Fibroblast of peridontal ligament (primary cell): ENCODE data around the gene TANGO2.

Source experiments
- DNase-seq: peaks from one replicate; pipeline ENCODE4 v3.0.0-alpha.2; 2010; ENCODE audit errors: extremely low read depth

TANGO2 gene

DNA sequence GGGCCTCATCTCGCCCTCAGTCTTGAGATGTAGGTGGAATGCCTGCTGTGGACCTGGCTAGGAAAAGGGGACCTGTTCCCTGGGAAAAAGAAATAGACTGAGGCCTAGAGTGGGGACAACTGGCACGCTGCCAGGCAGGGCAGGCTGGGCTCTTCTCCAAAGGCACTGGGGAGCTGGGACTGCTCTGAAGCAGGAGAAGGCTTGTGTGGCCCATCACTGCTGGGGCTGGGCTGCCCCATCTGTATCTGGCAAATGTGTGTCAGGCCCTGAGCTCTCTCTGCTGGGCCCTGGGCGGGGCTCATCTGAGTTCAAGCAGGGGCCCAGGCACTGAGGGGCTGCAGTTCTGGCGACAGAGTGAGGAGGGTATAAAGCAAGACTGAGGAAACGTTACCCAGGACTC, 37.2 kb upstream of the TANGO2 start:
- no peak for DNase-seq

GRCh38 chr22:19984201-19984753, 36.6 kb upstream of the TANGO2 start:
- peak; percentile 51 for DNase-seq

DNA sequence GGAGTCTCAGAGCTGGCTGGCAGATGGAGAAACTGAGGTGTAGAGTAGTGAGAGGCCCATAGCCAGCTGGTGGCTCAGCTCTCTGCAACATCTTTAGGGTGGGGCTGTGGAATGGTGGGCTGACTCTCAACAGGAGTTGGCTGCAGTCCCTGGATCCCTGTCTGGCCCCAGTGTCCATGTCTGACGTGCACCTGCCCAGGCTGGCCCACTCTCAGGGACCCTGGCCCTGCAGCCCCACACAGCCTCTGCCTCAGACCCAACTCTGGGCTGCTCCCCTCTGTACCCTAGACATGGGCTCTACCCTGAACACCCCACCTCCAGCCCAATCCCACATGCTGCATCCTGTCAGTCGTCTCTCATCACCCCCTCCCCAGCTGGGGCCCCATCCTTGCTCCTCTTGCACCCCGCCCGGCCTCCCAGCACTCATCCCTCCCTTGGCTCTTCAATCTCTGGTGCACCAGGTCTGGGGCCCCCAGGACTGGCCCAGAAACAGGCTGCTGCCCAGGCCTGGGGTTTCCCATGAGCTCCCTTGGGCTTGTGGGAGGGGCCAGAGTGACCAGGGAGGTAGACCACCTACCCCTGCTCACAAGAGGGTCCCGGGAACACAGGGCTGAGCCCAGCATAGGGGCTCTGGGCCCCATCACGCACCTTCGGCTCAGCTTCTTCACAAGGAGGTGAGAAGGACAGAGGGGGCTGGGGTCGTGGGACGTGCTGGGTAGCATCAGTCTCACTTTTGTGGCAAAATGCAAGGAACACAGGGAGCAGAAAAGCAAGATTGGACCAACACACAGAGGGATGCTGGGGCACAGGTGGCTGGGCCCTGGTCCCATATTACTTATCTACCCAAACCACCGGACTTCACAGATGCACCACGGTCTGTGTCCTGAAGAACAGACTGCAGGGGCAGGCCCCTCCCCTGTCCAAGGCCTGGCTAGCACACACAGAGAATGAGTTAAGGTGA, 35.8 kb upstream of the TANGO2 start:
- DNase-seq = no peak

- DNase-seq = no peak
Measured at GRCh38 chr22:19986011-19986409, 34.9 kb upstream of the TANGO2 start.

DNA sequence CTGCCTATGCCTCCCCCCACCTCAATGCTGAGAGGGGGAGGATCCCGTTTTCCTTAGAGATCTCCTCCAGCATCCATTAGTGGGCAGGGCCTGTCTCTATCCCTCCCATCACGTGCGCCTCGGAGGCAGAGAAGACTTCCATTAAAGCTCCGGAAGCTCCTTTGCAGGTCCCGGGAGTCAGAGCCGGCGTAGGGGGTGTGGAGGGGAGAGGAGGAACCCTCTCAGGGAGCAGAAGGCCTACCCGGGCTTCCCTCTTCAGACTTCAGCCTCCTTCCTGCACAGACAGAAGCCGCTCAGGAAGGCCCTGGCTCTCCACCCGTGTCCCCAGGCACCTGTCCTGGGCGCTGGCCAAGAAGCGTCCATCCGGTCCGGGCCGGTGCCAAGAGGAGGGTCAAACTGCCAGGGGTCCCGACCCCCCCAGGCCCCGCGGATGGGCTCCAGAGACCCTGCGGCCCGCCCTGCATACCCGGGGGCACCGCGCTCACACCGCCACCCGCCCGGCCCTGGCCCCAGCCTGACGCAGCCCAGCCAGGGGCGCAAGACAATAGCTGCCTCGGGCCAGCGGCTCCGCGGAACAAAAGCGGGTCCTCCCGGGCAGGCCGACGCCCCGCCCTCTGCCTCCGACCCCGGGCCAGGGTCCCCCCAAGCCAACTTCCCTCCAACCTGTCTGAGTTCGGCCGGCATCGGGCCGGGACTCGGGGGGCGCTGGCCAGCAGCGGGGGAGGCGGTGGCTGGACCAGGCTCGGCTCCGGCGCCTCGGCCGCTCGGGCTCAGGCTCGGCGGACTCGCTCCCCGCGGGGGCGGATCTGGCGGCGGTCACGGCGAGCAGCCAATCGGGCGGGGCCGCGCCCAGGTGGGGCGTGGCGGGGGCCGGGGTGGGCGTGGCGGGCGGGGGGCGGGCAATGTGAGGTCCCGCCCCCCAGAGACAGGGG, 34.2 kb upstream of the TANGO2 start:
- DNase-seq = peak; percentile 43

DNA sequence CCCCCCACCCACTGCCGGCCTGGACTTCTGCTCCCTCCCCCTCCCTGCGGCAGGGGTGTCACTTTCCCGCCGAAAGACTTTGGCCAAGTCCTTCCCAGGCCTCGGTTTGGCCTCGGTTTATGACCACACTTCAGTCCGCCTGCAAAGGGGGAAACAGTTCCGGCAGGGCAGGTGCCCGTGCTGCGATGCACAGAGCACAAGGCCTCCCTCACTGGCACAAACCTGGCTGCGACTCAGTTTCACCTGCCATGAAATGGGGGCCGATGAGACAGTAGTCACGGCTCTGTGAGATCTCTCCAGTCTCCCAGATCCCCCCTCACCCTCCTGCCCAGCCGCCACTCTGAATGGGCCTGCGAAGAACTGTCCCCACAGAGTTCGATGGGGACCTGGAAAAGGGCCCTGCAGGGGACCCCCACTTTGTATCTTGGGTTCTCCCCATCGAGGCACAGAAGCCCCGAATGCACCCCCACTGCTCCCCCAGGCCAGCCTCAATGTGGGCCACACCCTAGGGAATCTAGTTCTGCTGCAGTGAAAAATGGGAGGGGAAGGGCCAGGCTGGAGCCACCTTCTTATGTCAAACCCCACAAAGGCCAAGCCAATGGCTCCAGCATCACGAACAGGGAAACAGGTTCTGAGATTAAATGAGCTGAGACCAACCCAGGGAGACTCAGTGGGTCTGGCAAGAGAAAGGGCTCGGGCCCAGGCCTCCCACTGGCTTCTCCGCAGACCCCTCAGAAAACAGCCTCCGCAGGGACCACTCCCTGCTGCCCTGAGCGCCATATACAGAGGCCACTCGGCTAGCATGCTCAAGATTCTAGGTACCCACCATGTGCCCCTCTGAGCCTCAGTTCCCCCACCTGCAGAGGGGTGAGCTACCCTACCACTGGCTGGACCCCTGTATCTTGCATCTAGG, 33.3 kb upstream of the TANGO2 start:
- no peak for DNase-seq

GRCh38 chr22:19988331-19988808, 32.5 kb upstream of the TANGO2 start:
- DNase-seq = no peak

- DNase-seq = no peak
Measured at GRCh38 chr22:19988965-19989724, 31.8 kb upstream of the TANGO2 start.

GRCh38 chr22:19989725-19990067, 31.2 kb upstream of the TANGO2 start:
- DNase-seq = no peak

- DNase-seq = no peak
Measured at GRCh38 chr22:19990188-19990587, 30.7 kb upstream of the TANGO2 start.

GRCh38 chr22:19990609-19991394, 30.1 kb upstream of the TANGO2 start:
- no peak for DNase-seq

- DNase-seq = no peak
Measured at GRCh38 chr22:19991395-19991644, 29.6 kb upstream of the TANGO2 start.

DNA sequence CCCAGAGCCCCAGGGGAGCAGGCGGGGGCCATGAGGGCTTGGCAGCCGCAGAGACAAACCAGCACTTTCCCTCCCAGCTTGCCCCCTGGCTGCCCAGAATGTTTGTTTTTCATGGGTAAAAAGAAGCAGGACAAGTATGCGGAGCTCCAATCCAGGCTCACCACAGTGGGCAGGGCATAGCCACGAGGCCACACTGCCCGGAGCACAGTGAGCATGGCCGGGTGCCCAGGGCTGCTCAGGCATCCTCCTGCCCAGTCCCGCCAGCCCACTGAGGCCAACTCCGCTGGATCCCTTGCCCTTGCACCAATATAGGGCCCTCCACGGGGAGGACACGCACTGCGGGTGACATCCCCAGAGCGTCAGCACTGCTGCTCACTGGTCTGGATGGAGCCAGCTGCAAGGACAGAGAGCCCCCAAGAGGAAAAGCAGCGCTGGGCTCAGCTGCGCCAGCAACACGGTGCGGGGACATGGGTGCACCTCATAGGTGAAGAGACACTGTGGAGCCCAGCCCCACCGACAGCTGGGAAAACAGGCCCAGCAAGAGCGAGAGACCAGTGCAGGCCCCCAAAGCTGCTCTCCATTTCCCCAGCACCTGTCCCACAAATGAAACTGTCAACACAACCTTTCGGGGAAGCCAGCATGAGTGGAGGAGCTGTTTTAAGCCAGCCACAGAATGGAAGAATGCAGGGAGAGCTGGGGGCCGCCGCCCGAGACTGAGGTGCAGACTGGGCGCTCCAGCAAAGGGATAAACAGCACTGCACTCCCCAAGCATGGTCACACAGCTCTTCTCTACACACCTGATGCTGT, 29.1 kb upstream of the TANGO2 start:
- peak; percentile 29 for DNase-seq

DNA sequence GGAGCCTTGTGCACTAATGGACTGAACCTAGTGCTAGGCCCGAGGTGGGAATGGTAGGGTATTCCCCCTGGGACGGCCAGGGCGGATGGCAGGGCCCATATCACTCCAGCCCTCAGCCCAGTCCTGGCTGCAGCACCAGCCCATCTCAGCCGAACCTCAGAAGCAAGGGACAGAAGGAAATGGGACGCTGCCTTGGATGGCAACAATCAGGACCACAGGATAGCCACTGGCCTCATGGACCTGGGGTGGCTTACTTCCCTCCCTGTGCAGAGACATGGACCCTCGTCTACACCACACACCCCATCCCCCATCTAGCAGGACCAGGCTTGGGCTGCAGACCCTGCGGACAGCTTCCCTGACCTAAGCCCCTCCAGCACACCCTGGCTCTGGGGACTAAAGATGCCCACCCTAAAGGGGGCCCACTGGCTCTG, 28.4 kb upstream of the TANGO2 start:
- no peak for DNase-seq

DNA sequence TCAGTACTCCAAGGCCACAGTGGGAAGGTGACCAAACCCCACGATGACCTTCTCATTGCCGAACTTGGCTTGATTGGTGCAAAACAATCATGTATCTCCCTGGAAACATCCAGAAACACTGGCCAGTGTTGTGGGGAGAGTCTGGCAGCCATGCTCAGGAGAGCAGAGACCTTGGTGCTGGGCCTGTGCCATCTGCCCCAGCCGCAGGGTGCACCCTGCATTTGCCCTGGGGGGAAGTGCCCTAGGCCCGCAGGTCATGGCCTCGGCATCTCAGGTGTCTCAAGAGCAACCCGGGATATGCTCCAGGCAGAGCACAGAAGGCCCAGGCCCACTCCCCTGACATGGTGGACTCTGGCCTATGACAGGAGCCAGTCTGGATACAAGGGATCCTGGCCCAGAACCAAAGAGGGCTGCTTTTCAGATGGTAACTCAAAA, 28.0 kb upstream of the TANGO2 start:
- no peak for DNase-seq

DNA sequence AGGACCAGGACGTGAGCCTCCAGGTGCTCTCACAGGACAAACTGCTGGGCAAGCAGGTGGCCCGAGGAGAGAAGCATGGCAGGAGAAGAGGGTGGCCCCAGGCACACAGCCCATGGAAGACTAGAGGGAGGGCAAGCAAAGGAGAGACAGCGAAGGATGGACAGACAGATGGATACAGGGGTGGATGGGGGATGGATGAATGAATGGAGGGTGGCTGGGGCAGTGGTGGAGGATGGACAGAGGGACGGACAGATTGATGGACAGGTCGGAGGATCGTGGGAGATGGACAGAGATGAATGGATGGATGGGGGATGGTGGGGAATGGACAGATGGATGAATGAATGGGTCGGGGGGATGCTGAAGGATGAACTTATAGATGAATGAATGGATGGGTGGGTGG, 27.0 kb upstream of the TANGO2 start:
- DNase-seq = no peak

DNA sequence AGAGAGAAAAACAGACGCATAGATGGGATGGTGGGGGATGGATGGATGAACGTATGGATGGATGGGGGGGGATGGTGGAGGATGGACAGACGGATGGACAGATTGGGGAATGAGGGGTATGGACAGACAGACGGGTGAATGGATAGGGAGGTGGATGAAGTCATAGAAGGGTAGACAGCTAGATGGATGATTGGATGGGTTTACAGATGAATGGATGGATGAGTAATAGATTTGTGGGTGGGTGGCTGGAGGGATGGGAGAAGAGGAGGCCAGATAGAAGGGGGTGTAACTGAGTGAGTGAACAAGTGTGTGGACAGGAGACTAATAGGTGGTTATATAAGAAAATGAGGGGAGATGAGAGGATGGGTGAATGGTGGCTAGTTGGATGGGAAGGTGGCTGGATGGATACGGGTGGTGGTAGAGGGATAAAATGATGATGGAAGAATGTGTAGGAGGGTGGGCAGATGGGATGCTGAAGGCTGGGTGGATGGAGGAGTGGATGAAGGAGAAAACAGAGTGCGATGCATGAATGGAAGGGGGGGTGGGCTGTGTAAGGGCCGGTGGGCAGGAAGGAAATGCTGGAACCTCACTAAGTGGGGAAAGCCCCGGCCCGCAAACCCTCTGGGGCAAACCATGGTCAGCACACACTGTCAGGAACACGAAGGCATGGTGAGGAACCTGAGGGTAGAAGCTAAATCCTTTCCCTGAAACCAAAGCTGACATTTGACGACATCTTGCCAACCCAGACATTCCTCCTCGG, 25.9 kb upstream of the TANGO2 start:
- no peak for DNase-seq
